Germinal center (tissue), 1 donor: ENCODE measurements around the gene NUP210.
"Not testable (repeated sequence)": the region's sequence is repeated elsewhere in the genome, so short reads cannot be mapped to it uniquely, and the experiment has no call there.

ENCODE experiments used
- DNase-seq: peaks from one replicate; pipeline ENCODE4 v3.0.0; 2012; ENCODE audit warnings: mixed read lengths, low spot score

NUP210 gene

DNA sequence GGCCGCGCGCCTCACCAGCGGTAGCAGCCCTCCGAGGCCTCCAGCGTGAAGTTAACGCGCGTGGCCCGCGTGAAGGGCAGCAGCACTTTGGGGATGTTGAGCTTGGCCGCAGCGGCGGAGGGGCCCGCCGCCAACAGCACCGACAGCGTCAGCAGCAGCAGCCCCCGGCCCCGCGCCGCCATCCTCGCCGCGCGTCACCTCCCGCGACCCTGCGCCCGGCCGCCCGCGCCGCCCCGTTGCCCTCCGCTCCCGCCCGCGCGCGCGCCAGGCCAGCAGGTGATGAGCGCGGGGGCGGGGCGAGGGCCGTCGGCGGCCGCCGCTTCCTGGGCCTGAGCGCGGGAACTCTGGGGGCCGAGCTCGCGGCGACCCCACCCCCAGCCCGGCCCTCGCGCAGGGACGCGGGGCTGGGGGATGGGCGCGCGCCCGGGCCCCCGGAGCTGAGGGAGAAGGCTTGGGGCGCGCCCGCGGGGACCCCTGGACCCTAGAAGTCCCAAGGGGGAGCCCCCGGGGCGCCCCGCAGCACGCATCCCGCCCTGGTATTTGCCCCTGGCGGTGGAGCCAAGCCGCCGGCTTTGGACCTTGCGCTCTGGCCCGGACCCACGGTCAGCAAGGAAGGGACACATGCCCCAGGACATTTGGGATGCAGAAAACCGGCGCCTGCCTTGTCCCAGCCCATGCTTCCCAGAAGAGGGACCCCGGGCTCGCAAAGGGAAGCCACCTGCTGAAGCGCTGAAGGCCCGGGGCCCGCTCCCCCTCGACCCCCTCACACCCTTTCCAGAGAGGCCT is at the start of gene NUP210:
TSS of gene NUP210 (minus strand) at position 278 of the 786 bp plus-strand sequence. CDS start at position 182, 96 bp downstream.
- peak; percentile 86 for DNase-seq

DNA sequence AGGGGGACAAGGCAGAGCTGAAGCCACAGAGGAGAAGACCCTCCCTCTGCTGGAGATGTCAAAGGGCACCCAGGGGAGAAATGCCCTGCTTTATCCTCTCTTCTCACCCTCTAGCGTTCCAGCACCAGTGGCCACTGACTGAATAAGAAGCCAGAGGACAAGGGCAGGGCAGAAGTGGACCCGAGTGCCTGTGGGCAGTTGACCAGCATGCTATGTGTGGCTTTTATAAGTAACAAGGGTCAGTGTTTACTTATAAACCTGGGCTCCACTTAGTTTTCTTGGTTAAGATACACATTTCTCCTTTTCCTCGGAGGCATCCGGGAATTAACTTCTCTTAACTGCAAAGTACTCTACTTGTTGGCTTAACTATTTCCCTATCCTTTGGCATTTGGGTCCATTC is 46.7 kb upstream of the NUP210 start:
- DNase-seq = no peak

DNA sequence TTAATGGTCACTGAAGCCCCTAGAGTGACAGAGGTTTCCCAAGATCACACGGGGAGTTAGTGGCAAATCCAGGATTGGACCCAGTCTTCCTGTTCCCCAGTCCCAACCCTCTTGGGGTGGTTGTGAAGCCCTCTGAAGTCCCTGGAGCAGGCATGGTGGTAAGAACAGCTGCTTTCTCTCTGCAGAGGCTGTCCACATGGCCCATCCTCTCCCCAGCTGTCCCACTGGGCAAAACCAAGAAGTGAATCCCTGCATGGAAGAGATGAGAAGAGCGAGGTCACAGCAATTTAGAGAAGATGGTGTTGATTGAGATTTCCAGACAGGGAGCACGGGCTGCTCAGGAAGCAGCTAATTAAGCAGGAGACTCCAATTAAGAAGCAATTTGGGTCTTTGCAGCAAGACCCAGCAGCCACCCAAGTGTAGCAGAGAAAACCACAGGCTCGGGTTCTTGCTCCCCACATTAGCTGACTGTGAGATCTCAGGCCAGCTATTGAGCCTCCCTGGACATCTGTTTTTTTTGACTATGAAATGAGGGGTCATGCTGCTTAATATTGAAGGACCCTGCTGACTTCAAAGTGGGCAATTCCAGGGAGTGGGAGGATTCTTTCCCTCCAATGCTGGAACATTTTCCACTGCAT is 45.2 kb upstream of the NUP210 start:
- DNase-seq = no peak

DNA sequence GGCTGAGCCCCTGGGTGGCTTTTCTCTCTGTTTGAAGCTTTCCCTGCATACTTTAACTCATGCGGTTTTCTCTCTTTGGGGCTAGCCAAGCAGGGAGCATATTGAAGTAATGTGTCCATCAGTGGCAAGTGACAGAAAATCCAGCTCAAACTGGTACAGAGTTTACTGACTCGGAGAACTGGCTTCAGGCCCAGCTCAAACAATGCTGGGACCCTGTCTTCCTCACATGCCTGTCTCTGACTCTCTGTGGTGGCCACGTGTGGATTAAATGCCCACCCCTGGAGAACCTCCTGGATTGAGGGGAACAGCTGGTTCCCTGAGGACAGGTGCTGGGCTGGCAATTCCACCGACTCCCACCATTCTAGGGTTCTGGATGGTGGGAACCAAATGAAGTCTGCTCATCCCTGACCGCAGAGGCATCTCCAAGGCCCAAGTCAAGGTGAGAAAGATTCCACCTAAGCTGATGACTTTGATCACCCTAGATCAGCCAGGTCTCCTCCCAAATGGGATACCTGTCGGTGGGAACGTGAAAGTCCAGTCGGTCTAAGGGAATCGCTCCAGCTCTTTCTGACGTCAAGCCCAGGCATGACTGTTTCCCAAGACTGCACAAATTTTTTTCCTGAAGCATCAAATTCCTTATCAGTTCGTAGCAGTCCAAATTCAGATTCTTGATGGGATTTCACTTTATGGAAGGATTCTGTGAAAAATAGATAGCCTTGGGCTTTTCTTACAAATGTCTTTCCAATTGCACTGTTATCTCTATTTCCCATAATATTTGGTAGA is 43.7 kb upstream of the NUP210 start:
- no peak for DNase-seq

DNA sequence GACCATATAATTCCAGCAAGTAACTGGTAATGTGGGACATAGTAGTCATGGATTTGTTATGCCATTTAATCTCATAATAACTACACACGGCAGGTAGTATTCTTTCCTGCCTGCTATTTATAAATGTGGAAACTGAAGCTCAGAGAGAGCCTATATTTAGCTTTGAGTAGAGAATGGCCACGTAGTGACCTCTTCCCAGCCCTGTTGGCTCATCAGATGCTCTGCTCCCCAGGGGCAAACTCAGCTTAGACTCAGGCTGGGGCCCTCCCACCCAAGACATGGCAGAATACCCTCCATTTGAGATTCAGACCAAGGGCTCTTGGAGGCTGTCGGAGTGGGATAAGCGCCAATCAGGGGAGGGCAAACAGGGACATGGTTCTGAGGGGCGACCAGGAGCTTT is 42.7 kb upstream of the NUP210 start:
- DNase-seq = no peak

DNA sequence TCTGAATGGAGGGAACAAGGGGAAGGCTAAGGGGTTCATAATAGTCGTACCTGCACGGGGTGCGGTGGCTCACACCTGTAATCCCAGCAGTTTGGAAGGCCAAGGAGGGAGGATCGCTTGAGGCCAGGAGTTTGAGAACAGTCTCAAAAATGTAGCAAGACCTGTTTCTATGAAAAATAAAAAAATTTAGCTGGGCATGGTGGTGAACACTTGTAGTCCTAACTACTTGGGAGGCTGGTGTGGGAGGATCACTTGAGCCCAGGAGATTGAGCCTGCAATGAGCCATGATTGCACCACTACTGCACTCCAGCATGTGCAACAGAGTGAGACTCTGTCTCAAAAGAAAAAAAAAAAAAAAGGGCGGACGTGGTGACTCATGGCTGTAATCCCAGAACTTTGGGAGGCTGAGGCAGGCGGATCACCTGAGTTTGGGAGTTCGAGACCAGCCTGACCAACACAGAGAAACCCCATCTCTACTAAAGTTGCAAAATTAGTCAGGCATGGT is 42.1 kb upstream of the NUP210 start:
- DNase-seq = no peak

DNA sequence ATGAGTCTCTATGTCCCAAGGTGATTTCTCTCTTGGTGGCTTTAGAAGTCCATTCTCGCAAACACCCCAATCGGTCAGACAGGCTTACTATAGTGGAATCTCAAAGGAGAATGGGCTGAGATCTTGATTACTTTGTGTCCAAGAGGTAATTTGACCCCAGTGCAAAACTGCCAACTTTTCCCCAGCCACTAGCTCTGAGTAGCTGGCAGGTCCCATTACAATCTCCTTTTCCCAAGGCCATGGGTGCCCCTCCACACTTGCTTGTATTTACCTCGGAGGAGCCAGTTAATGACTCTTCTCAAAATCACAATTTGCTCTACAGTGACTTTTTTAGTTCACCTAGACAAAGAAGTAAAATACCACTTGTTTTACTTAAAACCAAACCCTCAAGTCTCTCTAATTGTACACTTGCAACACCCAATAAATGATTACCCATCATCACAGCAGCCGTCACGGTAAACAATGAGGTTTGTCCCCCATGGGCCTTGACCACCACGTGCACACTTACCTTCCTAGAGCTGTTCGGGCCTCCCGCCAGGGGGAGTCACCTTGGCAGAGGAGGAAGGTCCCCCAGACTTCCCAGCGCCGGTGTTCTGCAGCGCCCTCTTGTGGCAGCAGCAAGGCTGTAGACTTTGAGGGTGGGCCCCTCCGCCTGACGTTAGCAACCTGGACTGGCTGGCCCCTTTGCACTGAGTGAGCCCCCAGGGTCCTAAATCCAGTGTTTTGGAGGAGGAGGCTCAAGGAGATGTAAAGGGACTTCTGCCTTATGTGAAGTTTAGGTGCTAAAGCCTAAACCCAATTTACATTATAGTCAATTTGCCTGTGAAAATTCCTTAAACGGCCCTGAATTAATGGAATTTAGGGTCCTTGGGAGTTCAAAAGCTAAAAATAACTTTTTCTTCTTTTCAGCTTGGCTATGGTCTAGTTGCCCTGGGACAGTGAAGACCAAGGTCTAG is 41.3 kb upstream of the NUP210 start:
- peak; percentile 85 for DNase-seq

DNA sequence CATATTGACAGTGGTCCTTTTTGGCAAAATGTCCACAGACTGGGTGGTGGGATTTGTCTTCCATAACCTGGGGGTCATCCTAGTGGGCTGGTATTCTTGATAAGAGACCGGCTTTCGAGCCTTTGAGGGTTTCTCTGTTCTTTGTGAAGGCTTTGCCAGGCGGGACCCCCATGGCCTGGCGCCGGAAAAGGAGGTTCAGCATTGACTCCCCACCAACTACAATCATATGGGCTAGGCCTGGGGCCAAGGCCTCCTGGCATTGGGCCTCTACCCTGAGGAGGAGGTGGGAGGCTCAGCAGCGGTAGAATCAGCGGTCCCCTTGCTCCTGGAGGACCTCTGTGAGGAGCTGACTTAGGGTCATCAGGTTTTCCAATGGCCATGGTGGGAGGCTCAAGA is 40.2 kb upstream of the NUP210 start:
- DNase-seq = no peak

DNA sequence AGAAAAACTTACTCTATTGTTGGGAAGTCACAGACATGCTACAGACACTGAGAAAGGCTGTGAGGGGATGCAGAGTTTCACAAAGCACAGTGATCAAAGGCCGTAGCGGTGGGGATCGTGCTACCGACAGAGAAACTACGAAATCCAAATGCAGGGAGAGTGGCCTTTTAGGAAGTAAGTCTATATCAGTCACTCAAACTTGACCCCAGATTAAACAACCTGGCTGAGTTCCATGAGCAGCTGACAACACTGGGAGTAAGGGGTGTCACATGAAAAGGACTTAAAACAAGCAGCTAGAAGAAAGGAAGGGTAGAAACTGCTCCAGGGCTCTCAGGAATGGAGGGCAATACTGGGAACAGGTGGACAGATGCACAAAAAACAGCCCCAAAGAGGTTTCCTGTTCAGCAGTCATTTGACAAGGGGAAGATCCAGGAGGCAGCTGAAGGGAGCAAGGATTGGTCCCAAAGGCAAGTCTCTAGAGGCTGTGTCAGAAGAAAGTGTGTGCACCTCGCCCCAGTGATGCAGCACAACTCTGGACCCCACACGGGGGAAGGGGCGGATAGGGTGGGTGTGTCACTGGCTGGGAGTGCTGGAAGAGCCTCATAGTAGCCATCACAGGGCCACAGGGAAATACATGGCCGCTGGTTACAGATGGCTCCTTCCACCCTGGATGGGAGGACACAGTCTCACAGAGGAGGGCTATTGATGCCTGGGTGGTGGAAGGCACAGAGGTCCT is 39.7 kb upstream of the NUP210 start:
- DNase-seq = no peak

DNA sequence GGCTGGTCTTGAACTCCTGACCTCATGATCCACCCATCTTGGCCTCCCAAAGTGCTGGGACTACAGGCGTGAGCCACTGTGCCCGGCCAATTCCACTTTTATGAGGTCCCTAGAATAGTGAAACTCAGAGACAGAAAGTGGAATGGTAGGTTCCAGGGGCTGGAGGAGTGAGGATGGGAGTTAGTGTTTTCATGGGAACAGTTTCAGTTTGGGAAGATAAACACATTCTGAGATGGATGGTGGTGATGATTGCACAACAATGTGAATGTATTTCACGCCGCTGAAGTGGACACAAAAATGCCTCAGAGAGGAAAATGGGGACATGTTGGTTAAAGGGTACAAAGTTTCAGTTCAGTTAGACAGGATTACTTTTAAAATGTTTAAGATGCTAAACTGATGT is 37.5 kb upstream of the NUP210 start:
- DNase-seq = no peak

DNA sequence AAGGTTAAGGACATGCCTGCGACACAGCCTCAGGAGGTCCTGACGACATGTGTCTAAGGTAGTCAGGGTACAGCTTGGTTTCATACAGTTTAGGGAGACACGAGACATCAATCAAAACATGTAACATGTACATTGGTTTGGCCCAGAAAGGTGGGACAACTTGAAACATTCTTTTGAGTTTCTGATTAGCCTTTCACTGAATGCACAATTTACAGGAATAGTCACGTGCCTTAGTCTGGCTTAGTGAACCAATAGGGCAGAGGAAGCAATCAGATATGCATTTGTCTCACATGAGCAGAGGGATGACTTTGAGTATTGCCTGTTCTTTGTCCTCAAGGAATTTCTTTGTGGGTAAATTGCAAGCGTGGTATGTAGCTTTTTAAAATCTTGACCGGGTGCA is 35.5 kb upstream of the NUP210 start:
- no peak for DNase-seq

DNA sequence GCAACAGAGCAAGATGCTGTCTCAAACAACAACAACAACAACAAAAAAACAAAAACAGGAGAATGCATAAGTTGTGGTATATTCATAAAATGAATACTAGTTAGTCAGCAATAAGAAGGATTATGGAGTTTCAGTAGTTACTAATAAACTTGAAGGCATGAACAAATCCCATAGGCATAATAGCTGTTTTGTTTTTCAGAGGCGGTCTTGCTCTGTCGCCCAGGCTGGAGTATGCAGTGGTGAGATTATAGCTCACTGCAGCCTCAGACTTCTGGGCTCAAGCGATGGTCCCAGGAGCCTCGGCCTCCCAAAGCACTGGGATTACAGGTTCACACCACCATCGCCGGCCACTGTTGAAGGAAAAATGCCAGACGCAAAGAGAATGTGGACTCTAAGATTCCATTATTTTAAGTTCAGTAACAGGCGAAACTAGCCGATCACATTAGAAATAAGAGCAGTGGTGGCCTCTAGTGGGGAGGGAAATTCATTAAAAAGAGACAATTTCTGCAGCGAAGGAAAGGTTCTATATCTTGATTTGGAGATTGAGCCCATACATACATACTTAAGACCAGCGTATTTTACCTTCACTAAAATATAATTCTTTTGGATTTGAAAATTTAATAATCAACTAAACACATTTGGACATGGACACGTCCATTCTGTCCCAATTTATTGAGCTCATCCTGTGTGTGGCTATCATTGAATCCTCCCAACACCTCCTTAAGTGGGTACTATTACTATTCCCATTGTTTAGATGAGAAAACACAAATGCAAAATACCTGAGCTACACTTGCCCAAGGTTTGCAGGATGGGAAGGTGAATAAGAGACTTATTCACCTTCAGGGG is 32.6 kb upstream of the NUP210 start:
- DNase-seq = peak; percentile 55

DNA sequence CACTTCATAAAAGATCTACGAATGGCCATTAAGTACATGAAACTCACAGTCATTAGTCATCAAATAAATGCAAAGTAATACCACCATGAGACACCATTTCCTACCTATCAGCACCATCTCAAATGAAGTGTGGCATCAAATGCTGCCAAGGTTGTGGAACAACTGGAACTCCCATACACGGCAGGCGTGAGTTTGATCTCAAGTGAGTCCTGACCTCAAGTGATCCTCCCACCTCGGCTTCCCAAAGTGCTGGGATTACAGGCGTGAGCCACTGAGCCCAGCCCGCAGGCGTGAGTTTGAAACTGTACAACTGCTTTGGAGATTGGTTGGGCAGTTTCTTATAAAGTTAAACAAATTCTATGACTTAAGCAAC is 31.2 kb upstream of the NUP210 start:
- DNase-seq = no peak

DNA sequence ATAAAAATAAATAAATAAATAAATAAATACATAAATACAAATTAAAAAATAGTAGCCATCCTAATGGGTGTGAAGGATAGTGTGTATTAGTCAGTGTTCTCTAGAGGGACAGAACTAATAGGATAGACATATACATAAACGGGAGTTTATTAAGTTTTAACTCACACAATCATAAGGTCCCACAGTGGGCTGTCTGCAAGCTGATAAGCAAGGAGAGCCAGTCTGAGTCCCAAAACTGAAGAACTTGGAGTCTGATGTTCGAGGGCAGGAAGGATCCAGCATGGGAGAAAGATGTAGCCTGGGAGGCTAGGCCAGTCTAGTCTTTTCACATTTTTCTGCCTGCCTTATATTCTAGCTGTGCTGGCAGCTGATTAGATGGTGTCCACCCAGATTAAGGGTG is 22.8 kb upstream of the NUP210 start:
- not testable (repeated sequence) for DNase-seq

DNA sequence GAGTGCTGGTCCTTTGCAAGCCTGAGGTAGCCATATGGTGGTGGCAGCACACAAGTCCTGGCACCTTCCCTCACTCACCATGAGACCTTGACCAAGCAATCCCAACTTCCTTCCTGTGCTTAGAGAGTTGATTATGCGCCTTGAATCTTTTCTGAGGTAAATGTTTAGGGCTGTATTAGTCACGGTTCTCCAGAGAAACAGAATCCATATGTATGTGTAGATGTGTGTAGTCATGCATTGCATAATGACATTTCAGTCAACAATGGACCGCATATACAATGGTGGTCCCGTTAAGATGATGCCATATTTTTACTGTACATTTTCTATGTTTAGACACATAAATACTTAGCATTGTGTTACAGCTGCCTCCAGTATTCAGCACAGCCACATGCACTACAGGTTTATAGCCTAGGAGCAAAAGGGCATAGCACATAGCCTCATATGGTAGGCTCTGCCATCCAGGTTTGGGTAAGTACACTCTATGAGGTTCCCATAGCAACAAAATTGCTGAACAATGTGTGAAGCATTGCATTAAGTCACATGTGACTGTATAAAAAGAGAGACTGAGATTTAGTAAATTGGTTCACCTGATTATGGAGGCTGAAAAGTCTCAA is 20.2 kb upstream of the NUP210 start:
- no peak for DNase-seq

DNA sequence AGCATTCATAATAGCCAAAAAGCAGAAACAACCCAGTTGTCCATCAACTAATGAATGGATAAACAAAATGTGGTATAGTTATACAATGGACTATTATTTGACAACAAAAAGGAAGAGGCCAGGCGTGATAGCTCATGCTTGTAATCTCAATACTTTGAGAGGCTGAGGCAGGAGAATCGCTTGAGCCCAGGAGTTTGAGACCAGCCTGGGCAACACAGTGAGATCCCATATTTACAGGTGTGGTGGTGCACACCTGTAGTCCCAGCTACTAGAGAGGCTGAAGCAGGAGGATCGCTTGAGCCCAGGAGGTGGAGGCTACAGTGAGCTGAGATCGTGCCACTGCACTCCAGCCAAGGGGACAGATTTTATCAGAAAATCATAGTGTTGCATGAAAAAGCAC is 16.1 kb upstream of the NUP210 start:
- not testable (repeated sequence) for DNase-seq

DNA sequence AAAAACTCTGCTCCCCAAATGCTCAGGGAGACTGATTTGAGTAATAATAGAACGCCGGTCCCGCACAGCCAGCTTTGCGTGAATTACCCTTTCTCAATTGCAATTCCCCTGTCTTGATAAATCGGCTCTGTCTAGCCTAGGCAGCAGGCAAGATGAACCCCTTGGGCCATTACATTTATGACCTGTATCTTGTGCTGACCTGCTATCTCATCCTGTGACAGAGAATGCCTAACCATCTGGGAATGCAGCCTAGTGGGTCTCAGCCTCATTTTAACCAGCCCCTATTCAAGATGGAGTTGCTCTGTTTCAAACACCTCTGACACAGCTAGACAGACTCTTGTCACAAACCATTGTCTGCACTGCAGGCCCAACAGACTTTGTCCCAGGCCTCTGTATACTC is 13.8 kb upstream of the NUP210 start:
- DNase-seq = no peak

DNA sequence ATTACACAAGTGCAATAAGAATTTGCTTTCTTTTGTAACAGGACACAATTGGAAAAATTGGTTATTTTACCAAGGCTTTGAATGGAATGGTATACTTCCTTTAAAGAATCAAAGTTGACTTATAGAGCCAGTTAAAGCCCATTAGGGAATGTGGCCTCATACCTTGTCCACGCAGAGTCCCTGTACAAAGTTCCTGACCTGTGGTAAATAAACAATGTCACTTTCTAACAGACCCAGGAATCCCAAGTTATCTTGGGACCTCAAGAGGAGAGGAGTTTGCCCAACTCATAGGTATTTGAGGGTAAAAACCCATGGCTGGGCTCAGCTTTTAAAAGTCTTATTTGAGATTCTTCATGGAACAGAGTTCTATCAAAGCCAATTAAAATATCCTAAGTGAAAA is 12.0 kb upstream of the NUP210 start:
- DNase-seq = no peak

DNA sequence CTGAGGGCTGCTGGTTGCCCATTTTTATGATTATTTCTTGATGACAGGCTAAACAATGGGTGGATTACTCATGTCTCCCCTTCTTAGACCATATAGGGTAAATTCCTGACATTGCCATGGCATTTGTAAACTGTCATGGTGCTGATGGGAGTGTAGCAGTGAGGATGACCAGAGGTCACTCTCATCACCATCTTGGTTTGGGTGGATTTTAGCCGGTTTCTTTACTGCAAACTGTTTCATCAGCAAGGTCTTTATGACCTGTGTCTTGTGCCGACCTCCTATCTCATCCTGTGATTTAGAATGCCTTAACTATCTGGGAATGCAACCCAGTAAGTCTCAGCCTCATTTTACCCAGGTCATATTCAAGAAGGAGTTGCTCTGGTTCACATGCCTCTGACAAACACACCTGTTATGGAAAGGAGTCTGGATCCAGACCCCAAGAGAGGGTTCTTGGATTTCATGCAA is 10.3 kb upstream of the NUP210 start:
- not testable (repeated sequence) for DNase-seq
